Stimulated activated CD4-positive, alpha-beta T cell treated with anti-CD3 and anti-CD28 coated beads, Interleukin-4, amount 100 ng/mL, for 4 hours (primary cell): ENCODE results near the gene DCLRE1B.
"Not testable (repeated sequence)": the region's sequence is repeated elsewhere in the genome, so short reads cannot be mapped to it uniquely, and the experiment has no call there.

Experiments used
- DNase-seq, 2 experiments: peaks; one replicate each; pipeline ENCODE4 v3.0.0-alpha.2; 2020

The DCLRE1B gene

GRCh38 chr1:113928941-113929749 lies 24.0 kb downstream of the DCLRE1B start, which contains the start of gene HIPK1:
Gene HIPK1, plus strand, starts transcription at chr1:113929324.
- peak; percentile 88 to 90 for DNase-seq

- DNase-seq, result peak; percentile 44 to 51
Measured at GRCh38 chr1:113929750-113930498, 24.8 kb downstream of the DCLRE1B start.

- DNase-seq, result peak; percentile 27 to 57
Measured at GRCh38 chr1:113930499-113931161, 25.5 kb downstream of the DCLRE1B start.

DNA sequence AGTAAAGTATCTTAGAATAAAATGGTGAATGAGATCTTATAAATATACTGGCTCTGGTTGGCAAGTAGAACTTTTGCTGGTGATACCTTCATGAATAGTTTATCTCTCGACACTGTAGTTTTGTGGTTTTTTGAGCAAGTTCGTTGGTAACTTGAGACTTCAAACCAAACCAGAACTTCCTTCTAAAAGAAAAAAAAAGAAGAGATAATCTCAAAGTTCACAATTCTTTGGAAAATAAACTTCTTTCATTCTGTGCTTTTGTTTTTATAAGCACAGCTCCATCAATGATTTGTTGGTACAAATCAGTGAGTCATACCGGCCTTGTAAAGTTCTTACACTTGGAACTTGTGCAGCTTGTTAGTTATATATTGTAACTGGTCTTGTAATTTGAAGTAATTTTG lies 26.3 kb downstream of the DCLRE1B start:
- no peak for DNase-seq

DNA sequence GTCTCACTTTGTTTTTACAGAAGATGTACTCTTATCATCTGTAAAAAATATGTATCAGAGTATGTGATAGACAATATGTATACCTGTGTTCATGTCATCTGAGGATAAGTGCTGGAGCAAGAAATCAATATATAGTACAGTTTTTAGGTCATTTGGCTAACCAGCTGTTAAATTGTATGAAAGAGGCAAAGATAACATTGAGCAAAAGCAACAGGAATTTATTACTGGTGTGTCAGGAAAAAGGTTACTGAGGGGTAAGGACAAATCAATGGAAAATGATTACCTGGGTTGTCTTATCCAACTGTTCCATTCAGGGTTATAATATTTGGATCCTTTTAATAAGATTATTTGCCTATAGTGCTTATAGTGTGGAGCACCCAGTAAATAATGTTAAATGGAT lies 28.9 kb downstream of the DCLRE1B start:
- DNase-seq, result no peak

- DNase-seq, result no peak
Measured at GRCh38 chr1:113934511-113935055, 29.5 kb downstream of the DCLRE1B start.

DNA sequence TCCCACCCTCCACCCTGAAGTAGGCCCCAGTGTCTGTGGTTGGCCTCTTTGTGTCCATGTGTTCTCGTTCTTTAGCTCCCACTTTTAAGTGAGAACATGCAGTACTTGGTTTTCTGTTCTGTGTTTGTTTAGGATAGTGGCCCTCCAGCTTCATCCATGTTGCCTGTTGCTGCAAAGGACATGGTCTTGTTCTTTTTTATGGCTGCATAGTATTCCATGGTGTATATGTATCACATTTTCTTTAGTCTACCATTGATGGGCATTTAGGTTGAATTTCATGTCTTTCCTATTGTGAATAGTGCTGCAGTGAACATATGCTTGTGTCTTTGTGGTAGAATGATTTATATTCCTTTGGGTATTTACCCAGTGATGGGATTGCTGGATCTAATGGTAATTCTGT lies 30.1 kb downstream of the DCLRE1B start:
- DNase-seq, result no peak

DNA sequence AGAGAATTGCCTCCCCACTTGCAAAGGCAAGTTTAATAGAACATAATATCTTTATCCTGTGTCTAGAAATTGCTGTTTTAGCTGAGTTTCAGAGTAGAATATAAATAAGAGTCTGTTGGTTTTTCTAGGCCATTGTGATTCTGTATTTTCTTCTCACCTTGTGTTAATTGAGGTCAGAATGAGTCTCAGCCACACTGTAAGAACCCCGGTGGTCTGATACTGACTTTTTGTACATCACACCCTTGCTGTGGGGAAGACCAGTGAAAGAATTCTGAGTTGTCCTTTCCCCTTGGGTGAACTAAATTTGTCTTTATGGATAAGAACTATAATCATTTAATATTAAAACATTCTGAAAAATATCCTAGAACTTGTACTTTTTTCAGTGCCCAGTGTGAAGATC lies 30.8 kb downstream of the DCLRE1B start:
- no peak for DNase-seq

- no peak for DNase-seq
Measured at GRCh38 chr1:113937146-113937545, 32.0 kb downstream of the DCLRE1B start.

- no peak for DNase-seq
Measured at GRCh38 chr1:113938192-113938591, 33.1 kb downstream of the DCLRE1B start.

- DNase-seq, result peak in 1 of 2 experiments; percentile 19
Measured at GRCh38 chr1:113940365-113941244, 35.5 kb downstream of the DCLRE1B start.

DNA sequence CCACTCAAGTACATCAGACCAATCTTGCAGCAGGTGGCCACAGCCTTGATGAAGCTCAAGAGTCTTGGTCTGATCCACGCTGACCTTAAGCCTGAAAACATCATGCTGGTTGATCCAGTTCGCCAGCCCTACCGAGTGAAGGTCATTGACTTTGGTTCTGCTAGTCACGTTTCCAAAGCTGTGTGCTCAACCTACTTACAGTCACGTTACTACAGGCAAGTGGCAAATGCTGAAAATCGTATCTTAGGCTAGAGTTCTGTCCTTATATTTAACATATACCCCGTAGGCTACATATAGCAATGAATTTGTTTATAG lies 36.1 kb downstream of the DCLRE1B start:
- no peak for DNase-seq

DNA sequence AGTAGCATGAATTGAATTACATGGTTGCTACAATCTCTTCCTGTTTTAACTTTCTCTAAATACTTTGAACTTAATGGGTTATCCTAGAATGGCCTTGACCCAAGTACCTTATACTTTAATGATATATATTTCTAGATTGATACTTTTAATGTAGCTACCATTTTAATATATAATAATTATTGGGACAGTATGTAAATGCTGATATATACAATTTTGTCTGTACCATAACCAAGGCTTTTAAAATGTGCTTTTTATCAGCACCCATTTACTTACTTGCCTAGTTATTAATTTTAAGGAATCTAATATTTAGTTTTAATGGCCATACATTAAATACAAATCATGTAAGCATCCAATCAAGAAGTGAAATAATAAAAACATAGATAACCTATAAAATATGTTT lies 37.4 kb downstream of the DCLRE1B start:
- no peak for DNase-seq

GRCh38 chr1:113943028-113943811 lies 38.1 kb downstream of the DCLRE1B start:
- DNase-seq, result no peak

- no peak for DNase-seq
Measured at GRCh38 chr1:113945329-113945728, 40.2 kb downstream of the DCLRE1B start.

- DNase-seq, result no peak
Measured at GRCh38 chr1:113946112-113946511, 41.0 kb downstream of the DCLRE1B start.

DNA sequence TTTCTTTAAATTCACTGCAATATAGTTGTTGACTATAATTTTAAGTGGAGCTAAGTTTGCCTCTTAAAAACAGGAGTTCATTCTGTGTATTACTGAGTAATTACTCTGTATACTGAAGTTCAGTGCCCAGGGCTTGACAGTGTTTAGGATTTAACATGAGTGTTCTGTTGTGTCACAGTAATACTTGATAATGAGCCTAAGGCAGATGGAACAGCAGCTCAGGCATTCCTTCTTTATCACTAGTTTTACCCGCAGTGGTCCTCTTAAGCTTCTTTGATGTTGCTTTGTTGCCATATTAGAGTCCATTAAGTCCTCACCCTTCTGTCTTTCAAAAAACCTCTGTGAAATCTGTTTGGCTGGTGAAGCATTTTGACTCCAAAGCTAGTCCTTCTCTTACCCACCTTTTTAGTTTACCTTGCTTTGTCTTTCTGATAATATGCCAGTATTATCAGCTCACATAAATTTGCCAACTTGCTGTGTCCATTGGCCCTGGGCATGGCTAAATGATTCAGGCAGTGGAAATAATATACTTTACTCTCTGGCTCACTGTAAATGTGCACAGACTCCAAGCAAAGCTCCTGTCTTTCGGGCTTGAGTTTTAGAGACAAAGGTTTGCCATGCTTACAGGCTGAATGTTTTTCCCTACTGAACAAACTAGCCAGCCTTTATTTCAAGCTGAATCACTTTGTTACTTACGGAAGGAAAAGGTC lies 41.7 kb downstream of the DCLRE1B start:
- no peak for DNase-seq

DNA sequence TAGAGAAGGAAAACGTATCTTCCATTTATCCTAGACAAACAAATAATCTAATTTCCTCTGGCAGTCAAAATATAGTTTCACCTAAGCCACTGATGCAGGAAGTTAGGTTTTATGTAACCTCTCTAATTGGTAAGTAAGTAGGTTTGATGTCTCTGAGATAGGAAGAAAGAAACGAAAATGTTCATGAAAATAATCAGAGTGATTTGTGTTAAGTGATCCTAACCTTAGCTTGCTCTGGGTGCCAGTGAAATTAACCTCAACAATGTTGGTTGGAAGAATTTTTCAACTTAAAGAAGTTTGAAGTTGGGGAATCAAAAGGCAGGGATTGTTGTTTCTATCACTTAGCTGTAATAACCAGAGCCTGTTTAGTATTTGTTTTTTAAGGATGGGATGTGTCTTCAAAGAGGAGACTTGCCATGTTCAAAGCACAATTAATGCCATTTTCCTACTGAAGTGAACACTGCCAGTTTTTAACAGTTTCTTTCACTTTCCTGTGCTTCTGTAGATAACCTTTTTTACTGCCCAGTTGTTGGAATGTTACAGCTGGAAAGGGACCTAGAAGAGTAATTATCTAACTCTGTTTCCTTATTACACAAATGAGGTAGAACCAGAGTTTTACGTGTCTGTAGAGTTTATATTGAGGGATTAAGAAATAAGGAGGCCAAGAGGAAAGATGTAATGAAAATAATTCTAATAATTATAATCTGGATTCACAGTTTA lies 42.4 kb downstream of the DCLRE1B start:
- DNase-seq, result no peak

- DNase-seq, result not testable (repeated sequence)
Measured at GRCh38 chr1:113948151-113948550, 43.0 kb downstream of the DCLRE1B start.

- no peak for DNase-seq
Measured at GRCh38 chr1:113949007-113949406, 43.9 kb downstream of the DCLRE1B start.
